ENCODE results near the gene PXYLP1.
"Not testable (repeated sequence)": the region's sequence is repeated elsewhere in the genome, so short reads cannot be mapped to it uniquely, and the experiment has no call there.

The PXYLP1 gene

GRCh38 chr3:141274411-141275031, 42.9 kb downstream of the PXYLP1 start:
- DNase-seq, result no peak

- DNase-seq, result peak; percentile 59
Observed at GRCh38 chr3:141275032-141275422, 43.4 kb downstream of the PXYLP1 start.

- DNase-seq, result no peak
Observed at GRCh38 chr3:141275511-141275910, 43.9 kb downstream of the PXYLP1 start.

- DNase-seq, result no peak
Observed at GRCh38 chr3:141275973-141276372, 44.3 kb downstream of the PXYLP1 start.

- DNase-seq, result no peak
Observed at GRCh38 chr3:141276398-141276797, 44.8 kb downstream of the PXYLP1 start.

GRCh38 chr3:141277451-141277850, 45.8 kb downstream of the PXYLP1 start:
- no peak for DNase-seq

GRCh38 chr3:141278196-141279076, 46.8 kb downstream of the PXYLP1 start:
- DNase-seq, result no peak

- DNase-seq, result peak; percentile 38
Observed at GRCh38 chr3:141279077-141279967, 47.7 kb downstream of the PXYLP1 start.

- no peak for DNase-seq
Observed at GRCh38 chr3:141280086-141280485, 48.5 kb downstream of the PXYLP1 start.

- no peak for DNase-seq
Observed at GRCh38 chr3:141280690-141281089, 49.1 kb downstream of the PXYLP1 start.

GRCh38 chr3:141285570-141285969, 53.9 kb downstream of the PXYLP1 start:
- DNase-seq, result no peak

GRCh38 chr3:141286856-141287255, 55.2 kb downstream of the PXYLP1 start:
- no peak for DNase-seq

GRCh38 chr3:141287326-141287725, 55.7 kb downstream of the PXYLP1 start:
- DNase-seq, result no peak

- DNase-seq, result no peak
Observed at GRCh38 chr3:141288336-141288990, 56.8 kb downstream of the PXYLP1 start.

- DNase-seq, result no peak
Observed at GRCh38 chr3:141289228-141289772, 57.7 kb downstream of the PXYLP1 start.

- DNase-seq, result no peak
Observed at GRCh38 chr3:141291559-141292355, 60.1 kb downstream of the PXYLP1 start.

GRCh38 chr3:141292356-141293058, 60.9 kb downstream of the PXYLP1 start:
- DNase-seq, result no peak

- no peak for DNase-seq
Observed at GRCh38 chr3:141294301-141294700, 62.7 kb downstream of the PXYLP1 start.

- peak; percentile 27 for DNase-seq
Observed at GRCh38 chr3:141294848-141295247, 63.2 kb downstream of the PXYLP1 start.

GRCh38 chr3:141300426-141300825, 68.8 kb downstream of the PXYLP1 start:
- not testable (repeated sequence) for DNase-seq

Measured in activated CD4-positive, alpha-beta T cell treated with anti-CD3 and anti-CD28 coated beads, Interleukin-10, Interleukin-2, amounts not matched to agents 100 ng/mL and 50 ng/mL, durations not matched to agents 16 hours and 8 hours (primary cell).